ENCODE data around the gene B3GNT3. TPM values are rescaled to one million over a fixed set of nuclear protein-coding genes. Genes with fewer than 3 reads are reported as not detected.

Gene B3GNT3
- total RNA-seq, 4 donors from 2014 or later = 2.9 to 18.3 (median 10.7) TPM

- DNase-seq (ENCODE audit: low spot score in 2 of 2) = no peak
- 91 to 96% methylated on average over 2 of the region's 2 CpGs for WGBS, 2 donors
- intact Hi-C loops (cut with DNase I; ENCODE audit: low total_unique reads) = no loop called here
- no peak overlapping the region for H3K4me3 ChIP-seq (ENCODE audit: low read depth, poor library complexity, severe bottlenecking)
- TF ChIP-seq CTCF (IDR thresholded peaks at IDR 0.05) = no peak
- no peak for TF ChIP-seq POLR2A (IDR thresholded peaks at IDR 0.05)
These were observed 16.2 kb downstream of the B3GNT3 start for GRCh38 chr19:17811103-17811502.

DNA sequence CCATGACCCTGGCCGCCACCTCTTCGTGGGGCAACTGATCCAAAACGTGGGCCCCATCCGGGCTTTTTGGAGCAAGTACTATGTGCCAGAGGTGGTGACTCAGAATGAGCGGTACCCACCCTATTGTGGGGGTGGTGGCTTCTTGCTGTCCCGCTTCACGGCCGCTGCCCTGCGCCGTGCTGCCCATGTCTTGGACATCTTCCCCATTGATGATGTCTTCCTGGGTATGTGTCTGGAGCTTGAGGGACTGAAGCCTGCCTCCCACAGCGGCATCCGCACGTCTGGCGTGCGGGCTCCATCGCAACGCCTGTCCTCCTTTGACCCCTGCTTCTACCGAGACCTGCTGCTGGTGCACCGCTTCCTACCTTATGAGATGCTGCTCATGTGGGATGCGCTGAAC lies 16.7 kb downstream of the B3GNT3 start:
- intact Hi-C loops (cut with DNase I; ENCODE audit: low total_unique reads) = no loop called here
- DNase-seq (ENCODE audit: low spot score in 2 of 2) = no peak
- TF ChIP-seq POLR2A (IDR thresholded peaks at IDR 0.05) (no peak), CTCF (IDR thresholded peaks at IDR 0.05) (no peak)
- no peak overlapping the region for H3K4me3 ChIP-seq (ENCODE audit: low read depth, poor library complexity, severe bottlenecking)
- 87 to 89% methylated on average over 20 of the region's 20 CpGs for WGBS, 2 donors

- no peak for DNase-seq (ENCODE audit: low spot score in 2 of 2)
- H3K4me3 ChIP-seq (ENCODE audit: low read depth, poor library complexity, severe bottlenecking) = no peak overlapping the region
- intact Hi-C loops (cut with DNase I; ENCODE audit: low total_unique reads) = no loop called here
- 71 to 75% methylated on average over 5 of the region's 5 CpGs for WGBS, 2 donors
- no peak for TF ChIP-seq POLR2A (IDR thresholded peaks at IDR 0.05)
- TF ChIP-seq CTCF (IDR thresholded peaks at IDR 0.05) = no peak
These were observed 17.2 kb downstream of the B3GNT3 start for GRCh38 chr19:17812099-17812498.

- intact Hi-C loops (cut with DNase I; ENCODE audit: low total_unique reads) = no loop called here
- H3K4me3 ChIP-seq (ENCODE audit: low read depth, poor library complexity, severe bottlenecking) = no peak overlapping the region
- no peak for DNase-seq (ENCODE audit: low spot score in 2 of 2)
- TF ChIP-seq CTCF (IDR thresholded peaks at IDR 0.05) (no peak), POLR2A (IDR thresholded peaks at IDR 0.05) (no peak)
- WGBS, 2 donors = 67 to 69% methylated on average over 11 to 13 of the region's 13 CpGs
These were observed 22.9 kb downstream of the B3GNT3 start for GRCh38 chr19:17817668-17818363.

GRCh38 chr19:17821190-17821589 lies 26.3 kb downstream of the B3GNT3 start, which contains the start of gene INSL3:
TSS of gene INSL3 (minus strand) at chr19:17821519. CDS start at chr19:17821506, 13 bp downstream.
- DNase-seq (ENCODE audit: low spot score in 2 of 2) = no peak
- intact Hi-C loops (cut with DNase I; ENCODE audit: low total_unique reads) = no loop called here
- H3K4me3 ChIP-seq (ENCODE audit: low read depth, poor library complexity, severe bottlenecking) = no peak within 1 kb of the TSS
- WGBS, 2 donors = 59 to 76% methylated on average over 29 to 34 of the region's 34 CpGs
- TF ChIP-seq POLR2A (IDR thresholded peaks at IDR 0.05) (no peak), CTCF (IDR thresholded peaks at IDR 0.05) (no peak)

DNA sequence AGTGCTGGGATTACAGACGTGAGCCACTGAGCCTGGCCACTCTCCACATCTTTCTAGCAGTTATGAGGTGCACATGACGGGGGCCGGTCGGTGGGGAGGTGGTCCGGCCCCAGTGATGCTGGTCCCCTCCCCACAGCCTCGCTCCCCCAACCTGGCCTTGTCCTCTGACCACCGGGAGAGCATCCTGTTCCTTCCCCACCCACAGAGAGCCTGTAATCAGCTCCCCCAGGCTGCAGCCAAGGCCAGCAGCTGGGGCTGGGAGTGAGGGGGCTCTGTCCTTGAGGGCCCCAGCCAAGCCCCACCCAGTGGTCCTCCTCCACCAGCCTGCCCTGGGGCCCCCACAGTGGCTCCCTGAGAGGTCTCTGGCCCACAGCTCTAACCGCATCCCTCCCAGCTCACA lies 29.4 kb downstream of the B3GNT3 start:
- no peak overlapping the region for H3K4me3 ChIP-seq (ENCODE audit: low read depth, poor library complexity, severe bottlenecking)
- no peak for DNase-seq (ENCODE audit: low spot score in 2 of 2)
- intact Hi-C loops (cut with DNase I; ENCODE audit: low total_unique reads) = no loop called here
- TF ChIP-seq CTCF (IDR thresholded peaks at IDR 0.05) (no peak), POLR2A (IDR thresholded peaks at IDR 0.05) (no peak)
- WGBS, 2 donors = 64 to 69% methylated on average over 7 to 8 of the region's 8 CpGs
